GM19397 (cell line): ENCODE data around the gene TOLLIP.
"Not testable (repeated sequence)": the region's sequence is repeated elsewhere in the genome, so short reads cannot be mapped to it uniquely, and the experiment has no call there.

Experiments
- ATAC-seq: cut with Tn5 transposase; IDR thresholded peaks from one replicate; pipeline ENCODE4 v1.9.1; 2021; ENCODE audit warnings: mild to moderate bottlenecking, moderate library complexity; ENCODE audit not compliant: unreplicated experiment

The TOLLIP gene

GRCh38 chr11:1344056-1344635 is 34.7 kb upstream of the TOLLIP start:
- ATAC-seq, result no peak

DNA sequence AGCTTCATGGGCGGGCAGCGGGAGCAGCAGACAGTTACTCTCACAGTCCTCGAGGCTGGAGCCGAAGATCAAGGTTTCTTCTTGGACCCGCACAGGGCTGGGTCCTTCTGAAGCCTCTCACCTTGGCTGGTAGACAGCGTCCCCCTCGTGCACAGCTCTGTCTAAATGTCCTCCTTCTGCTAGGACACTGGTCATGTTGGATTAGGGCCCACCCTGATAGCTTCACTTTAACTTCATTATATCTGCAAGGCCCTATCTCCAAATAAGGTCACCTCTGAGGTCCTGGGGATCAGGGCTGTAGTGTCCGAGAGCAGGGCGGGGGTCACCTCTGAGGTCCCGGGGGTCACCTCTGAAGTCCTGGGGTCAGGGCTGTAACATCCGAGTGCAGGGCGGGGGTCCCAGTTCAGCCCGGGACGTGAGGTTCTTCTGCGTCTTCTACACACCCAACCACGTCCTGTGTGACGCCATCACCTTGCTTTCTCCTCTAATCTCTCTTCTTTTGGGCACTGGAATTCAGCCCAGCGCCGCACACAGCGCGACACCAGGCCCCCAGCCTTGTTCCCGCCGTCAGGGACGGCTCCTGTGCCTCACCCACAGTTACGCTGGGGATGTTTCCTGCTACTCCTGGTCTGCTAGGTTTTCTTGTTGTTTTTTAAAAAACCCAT is 34.1 kb upstream of the TOLLIP start:
- no peak for ATAC-seq

GRCh38 chr11:1342946-1343345 is 33.5 kb upstream of the TOLLIP start:
- no peak for ATAC-seq

GRCh38 chr11:1341928-1342524 is 32.6 kb upstream of the TOLLIP start:
- ATAC-seq, result no peak

DNA sequence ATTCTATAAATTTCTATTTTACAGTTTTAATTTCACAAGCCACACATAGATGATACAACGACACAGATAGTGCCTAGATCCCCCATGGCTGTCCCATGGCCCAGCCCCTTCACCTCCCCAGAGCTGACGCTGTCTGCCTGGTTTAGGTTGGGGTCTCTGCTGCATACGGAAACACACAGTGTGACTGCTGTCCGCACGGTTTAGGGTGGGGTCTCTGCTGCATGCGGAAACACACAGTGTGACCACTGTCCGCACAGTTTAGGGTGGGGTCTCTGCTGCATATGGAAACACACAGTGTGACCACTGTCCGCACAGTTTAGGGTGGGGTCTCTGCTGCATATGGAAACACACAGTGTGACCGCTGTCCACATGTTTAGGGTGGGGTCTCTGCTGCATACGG is 31.8 kb upstream of the TOLLIP start:
- not testable (repeated sequence) for ATAC-seq

- no peak for ATAC-seq
Observed at GRCh38 chr11:1340111-1340510, 30.7 kb upstream of the TOLLIP start.

- ATAC-seq, result no peak
Observed at GRCh38 chr11:1339066-1339675, 29.7 kb upstream of the TOLLIP start.

DNA sequence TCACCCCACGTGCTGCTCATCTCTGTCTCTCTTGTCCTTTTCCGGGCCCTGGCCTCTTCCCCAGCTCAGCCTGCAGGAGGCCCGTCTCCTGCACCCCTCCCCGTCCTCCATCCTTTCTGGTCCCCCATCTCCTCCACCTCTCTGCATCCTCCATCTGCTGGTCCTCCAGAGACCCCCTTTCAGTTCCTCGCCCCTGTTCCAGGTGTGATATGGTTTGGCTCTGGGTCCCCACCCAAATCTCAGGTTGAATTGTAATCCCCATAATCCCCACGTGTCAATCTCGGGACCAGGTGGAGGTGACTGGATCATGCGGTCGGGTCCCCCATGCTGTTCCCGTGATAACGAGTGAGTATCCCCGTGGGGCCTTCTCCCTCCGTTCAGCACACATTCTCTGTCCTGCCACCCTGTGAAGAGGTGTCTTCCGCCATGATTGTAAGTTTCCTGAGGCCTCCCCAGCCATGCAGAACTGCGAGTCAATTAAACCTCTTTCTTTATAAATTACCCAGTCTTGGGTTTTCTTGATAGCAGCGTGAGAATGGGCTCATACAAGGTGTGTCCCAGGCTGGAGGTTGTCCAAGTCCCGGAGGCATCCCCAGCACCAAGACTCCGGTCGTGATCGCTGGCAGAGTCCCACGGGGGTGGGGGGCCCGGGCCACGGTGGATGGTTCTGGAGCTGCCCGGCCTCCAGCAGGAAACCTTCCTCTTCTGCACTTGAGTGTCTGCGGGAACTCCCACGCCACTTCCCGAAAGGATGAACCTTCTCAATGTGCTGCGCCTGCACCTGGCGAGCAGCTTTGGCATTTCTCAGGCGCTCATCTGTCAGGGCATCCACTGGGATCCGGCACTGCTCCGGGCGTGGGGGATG is 29.0 kb upstream of the TOLLIP start:
- no peak for ATAC-seq

DNA sequence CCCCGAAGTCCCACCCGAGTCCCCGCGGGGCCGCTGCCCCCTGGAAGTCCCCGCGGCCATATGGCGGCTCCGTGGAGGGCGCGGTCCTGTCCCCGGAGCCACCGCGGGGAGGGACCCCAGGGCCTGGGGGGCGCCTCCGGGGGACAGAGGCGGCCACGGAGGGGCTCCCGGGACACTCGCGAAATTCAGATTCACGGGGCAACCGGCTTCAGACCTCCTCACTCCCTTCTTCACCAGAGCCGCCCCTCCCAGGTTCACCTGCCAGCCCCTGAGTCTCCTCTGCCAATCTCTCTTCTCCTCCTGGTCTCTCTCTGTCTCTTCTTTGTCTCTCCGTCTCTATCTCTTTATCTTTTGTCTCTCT is 28.2 kb upstream of the TOLLIP start:
- no peak for ATAC-seq

GRCh38 chr11:1336836-1337646 is 27.6 kb upstream of the TOLLIP start:
- ATAC-seq, result no peak

GRCh38 chr11:1335811-1336761 is 26.7 kb upstream of the TOLLIP start:
- no peak for ATAC-seq

GRCh38 chr11:1335264-1335810 is 25.9 kb upstream of the TOLLIP start:
- ATAC-seq, result no peak

DNA sequence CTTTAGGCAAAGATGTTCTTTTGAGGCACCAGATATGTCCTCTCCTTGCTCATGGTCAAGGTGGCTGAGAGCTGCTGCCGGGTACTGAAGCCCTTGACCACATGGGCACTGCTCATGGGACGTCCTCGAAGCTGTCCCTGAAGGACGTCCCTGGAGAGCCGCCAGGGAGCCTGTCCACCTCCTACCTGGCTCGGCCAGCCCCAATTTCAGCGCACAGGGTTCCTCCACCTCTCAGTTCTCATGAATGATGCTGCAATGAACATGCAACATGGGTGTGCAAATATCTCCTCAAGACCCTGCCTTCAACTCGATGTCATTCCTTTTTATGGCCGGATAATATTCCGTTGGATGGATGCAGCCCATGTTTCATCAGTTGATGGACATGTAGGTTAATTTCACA is 24.4 kb upstream of the TOLLIP start:
- ATAC-seq, result no peak

DNA sequence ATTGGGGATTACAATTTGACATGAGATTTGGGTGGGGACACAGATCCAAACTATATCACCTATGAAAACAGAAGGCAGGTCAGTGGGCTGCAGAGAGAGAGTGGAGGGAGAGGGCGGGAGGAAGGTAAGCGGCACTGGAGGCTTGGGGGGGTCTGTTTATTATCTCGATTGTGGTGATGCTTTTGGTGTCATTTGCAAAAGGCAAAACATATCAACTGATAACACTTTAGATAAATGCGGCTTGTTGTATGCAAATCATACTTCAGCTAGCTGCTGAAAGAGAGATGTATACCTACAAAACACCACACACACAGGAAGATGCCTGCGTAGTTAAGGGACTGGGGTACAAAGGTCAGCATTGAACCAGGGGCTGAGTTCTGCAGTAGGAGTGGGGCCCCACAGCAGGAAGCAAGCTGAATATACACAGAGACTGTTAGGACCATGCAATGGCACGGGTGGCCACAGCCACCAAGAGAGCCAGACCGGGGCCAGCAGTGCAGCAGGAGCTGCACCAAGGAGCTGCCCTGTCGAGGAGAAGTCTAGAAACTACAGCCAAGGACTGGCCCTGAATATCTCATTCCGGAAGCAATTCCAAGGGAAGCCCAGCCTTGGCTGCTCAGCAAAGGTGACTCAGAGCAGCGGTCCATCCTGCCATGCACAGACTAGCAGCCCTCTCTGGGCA is 23.8 kb upstream of the TOLLIP start:
- no peak for ATAC-seq

DNA sequence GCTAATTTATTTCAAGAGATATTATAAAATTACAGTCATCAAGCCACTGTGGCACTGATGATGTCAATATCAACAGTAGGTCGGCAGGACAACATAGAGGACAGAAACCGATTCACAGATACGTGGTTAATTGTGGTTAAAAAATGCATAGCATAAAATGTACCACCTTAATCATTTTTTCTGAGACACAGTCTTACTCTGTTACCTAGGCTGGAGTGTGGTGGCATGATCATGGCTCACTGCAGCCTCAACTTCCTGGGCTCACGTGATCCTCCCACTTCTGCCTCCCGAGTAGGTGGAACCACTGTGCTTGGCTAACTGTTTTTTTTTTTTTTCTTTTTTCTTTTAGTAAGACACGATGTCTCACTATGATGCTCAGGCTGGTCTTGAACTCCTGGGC is 21.0 kb upstream of the TOLLIP start:
- ATAC-seq, result no peak

- no peak for ATAC-seq
Observed at GRCh38 chr11:1327064-1327460, 17.6 kb upstream of the TOLLIP start.

DNA sequence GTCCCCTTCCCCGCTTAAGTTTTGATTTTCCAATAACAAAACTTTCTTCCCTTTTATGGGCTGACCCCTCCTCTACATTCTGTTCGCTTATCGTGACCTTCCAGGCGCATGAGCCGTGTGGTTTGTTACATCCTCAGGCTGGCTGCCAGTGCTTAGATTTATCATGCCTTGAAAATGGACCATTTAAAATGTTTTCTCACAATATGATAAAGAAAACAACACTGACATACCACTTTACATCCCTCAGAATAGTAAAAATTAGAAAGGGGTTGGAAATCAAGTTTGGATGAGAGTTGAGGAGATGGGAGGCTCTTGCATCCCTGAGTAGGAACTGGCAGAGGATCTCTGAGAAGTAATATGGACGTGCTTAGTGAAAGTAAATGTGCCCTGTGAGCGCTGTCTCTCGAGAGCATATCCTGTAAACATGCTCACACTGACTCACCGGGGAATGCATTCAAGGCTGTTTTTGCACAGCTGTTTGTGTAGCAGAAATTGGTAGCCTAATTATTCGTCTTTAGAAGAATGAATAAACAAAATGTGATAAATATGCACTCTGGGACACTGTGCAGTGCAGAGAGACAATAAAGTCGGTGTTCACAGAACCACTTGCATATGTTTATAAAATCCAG is 17.1 kb upstream of the TOLLIP start:
- ATAC-seq, result no peak

DNA sequence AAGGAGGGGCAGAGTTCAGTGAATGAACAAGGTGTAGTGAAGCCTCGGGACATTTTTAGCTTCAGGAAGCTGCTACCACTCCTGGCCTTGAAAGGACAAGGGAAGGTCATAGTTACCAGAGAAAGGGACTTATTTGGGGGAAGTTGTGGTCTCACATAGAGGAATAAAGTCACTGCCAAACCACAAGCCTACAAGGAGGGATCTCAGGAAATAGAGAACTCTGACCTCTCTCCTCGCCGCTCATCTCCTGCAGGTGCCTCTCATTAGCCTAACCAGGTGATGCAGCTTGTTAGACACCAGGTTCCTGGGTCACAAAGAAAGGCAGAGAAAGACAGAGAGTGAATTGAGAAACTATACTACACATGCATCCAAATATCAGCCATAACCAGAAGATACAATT is 14.3 kb upstream of the TOLLIP start:
- no peak for ATAC-seq
